Left lobe of liver (tissue), 2 donors: ENCODE data around the gene PROSER3. TPM values are rescaled to one million over a fixed set of nuclear protein-coding genes. Genes with fewer than 3 reads are reported as not detected.

ENCODE experiments used
- ATAC-seq: fragments of 200-7000 bp; cut with Tn5 transposase; one replicate; pipeline ENCODE4 v1.9.1; 2020; ENCODE audit warnings: mild to moderate bottlenecking, moderate library complexity
- DNase-seq: peaks from one replicate; pipeline ENCODE4 v3.0.0-alpha.2; 2020; ENCODE audit warnings: low spot score
- total RNA-seq: library from RNA; stranded (reverse); gene quantifications from one replicate; pipeline ENCODE4 v1.2.1, GENCODE V29; 2021
- donor health status: DM: no; HTN: no; CAD: no; lungs with moderate emphysema.
- donor health status: DM: no; HTN: yes; CAD: no.

PROSER3 gene
- total RNA-seq, 1 donor from 2014 or later: 4.5 TPM

GRCh38 chr19:35773020-35773806 lies 15.2 kb downstream of the PROSER3 start:
- DNase-seq: no peak
- no peak for ATAC-seq

DNA sequence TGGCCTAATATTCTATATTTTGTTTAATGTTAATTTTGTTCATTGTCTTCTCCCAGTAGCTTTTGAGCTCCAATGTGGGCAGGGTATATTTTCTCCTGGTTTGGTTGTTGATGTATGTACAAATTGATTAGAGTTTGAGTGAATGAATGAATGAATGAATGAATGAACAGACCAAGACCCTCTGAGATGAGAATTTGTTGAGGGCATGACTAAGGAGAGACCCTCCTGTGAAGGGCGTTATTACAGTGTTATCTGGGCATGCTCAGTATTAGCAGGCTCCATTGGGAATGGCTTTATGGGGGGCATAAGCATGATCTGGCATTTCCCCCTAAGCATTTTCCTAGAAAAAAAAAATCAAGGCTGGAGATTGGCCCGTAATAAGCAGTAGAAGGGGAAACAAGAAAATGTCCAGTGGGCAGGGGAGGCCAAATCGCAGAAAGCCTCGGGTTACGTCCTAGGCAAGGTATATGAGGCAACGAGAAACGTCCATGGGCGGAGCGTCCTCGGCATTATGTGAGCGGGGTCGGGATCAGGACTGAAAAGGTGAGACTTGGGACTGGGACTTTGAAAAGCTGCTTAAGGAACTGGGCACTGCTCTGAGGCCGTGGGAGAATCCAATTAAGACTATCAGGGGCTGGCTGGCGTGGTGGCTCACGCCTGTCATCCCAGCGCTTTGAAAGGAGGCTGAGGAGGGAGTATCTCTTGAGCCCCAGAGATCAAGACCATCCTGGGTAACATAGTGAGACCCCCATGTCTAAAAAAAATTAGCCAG lies 16.5 kb downstream of the PROSER3 start:
- DNase-seq (no peak), ATAC-seq (no peak)

- no peak for DNase-seq
- peak; percentile 11 for ATAC-seq
These were observed 17.0 kb downstream of the PROSER3 start for GRCh38 chr19:35775046-35775297.

- ATAC-seq (peak; percentile 99), DNase-seq (peak; percentile 98)
These were observed 17.5 kb downstream of the PROSER3 start, which contains the start of gene ARHGAP33 for GRCh38 chr19:35775298-35776101. Gene ARHGAP33 (plus strand): TSS chr19:35775564. CDS start chr19:35775659, 95 bp downstream.

DNA sequence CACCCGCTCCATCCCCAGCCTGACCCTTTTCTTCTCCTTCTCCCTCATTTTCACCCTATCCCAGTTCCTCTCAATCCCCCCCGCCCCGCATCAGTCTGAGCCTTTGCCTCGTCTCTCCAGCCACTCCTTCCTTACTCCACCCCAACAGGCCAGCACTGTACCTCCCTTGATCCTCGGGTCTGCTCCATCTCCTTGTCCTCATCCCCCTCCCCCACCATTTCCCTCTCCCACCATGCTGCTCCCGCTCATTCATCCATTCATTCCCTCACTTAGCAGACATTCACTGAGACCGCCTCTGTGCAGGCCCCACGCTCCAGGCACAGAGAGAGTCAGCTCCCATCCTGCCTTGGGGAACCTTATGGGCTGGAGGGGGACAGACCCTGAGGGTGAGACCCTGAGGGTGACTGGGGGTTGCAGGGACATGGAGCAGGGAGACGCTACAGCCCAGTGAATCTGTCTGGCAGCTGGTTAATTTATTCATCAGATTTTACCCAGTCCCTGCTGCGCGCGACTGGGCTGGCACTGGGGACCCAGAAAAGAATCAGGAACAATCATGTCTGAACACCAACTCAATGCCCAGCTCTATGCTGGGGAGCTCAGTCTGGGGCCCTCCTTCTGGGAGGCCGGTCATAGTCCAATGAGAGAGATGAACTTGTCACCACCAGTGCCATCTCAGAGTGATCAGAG lies 18.3 kb downstream of the PROSER3 start:
- ATAC-seq (no peak), DNase-seq (no peak)

DNA sequence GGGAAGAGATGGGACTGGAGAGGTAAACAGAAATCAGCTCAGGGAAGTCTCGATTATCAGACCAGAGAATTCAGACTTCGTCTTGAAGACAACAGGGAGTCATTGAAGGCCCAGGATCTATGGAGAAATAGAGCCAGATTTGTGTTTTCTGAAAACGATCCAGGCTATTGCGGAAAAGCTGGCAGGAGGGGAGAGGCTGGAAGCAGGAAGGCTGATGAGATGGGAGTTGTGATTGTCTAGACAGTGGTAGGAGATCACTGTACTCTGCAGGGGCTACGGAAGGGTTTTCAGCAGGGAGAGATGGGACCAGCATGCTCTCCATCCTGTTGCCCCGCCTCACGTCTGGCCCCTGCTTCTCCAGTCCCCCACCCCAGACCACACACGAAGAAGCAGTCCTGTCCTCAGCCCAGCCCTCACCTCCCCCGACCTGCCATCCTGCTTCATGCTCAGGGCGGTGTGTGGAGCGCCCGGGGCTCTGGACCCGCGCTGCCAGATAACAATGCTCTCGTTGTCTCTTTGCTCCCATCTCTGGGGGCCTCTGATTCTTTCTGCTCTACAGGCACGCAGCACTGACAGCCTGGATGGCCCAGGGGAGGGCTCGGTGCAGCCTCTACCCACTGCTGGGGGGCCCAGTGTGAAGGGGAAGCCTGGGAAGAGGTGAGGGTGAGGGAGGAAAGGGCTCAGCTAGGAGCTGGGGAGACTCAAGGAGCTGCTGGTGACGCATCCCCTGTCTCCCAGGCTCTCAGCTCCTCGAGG lies 19.3 kb downstream of the PROSER3 start:
- no peak for ATAC-seq
- no peak for DNase-seq

GRCh38 chr19:35777961-35778360 lies 20.0 kb downstream of the PROSER3 start:
- ATAC-seq (no peak), DNase-seq (no peak)

GRCh38 chr19:35779033-35779432 lies 21.1 kb downstream of the PROSER3 start:
- DNase-seq: no peak
- ATAC-seq: no peak

DNA sequence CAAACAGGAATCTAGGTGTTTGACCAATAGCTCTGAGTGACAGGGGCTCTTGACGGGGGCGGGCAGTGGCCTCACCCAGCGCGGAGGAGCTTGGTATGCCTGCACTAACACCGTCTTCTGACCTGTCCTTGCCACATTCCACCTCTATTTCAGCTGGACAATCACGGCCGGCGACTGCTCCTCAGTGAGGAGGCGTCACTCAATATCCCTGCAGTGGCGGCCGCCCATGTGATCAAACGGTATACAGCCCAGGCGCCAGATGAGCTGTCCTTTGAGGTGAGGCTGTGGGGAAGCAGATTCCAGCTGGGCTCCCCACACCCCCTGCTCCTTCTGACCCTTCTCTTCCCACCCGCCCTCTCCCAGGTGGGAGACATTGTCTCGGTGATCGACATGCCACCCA lies 22.1 kb downstream of the PROSER3 start:
- no peak for DNase-seq
- ATAC-seq: no peak

DNA sequence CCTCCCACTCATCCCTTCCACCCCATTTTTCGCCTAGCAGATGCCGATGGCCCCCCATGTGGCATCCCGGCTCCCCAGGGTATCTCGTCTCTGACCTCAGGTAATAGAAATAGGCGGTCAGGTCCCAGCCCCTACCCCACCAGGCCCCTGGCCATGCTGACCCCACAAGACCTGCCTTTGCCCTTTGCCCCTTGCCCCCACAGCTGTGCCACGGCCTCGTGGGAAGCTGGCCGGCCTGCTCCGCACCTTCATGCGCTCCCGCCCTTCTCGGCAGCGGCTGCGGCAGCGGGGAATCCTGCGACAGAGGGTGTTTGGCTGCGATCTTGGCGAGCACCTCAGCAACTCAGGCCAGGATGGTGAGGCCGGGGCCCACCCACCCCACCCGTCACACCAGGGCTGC lies 22.7 kb downstream of the PROSER3 start:
- ATAC-seq (no peak), DNase-seq (no peak)

DNA sequence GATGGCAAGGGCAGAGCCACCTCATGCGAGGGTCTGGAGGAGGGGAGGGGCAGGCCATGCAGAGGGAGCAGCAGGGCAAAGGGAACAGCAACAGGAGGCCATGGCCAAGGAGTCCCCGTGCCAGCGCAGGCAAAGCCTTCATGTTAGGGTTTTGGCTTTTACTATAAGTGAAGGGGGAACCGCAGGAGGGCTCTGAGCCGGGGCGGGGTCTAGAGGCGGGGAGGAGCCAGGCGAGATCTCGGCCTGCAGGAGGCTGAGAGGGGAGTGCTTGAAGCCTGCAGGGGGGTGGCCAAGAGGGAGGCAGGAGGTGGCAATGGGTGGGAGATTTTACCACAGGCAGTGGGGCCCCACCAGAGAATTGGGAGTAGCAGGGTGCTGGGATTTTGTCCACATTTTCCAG lies 23.7 kb downstream of the PROSER3 start:
- ATAC-seq (no peak), DNase-seq (no peak)

- DNase-seq: no peak
- ATAC-seq: no peak
These were observed 24.6 kb downstream of the PROSER3 start for GRCh38 chr19:35782589-35782988.

DNA sequence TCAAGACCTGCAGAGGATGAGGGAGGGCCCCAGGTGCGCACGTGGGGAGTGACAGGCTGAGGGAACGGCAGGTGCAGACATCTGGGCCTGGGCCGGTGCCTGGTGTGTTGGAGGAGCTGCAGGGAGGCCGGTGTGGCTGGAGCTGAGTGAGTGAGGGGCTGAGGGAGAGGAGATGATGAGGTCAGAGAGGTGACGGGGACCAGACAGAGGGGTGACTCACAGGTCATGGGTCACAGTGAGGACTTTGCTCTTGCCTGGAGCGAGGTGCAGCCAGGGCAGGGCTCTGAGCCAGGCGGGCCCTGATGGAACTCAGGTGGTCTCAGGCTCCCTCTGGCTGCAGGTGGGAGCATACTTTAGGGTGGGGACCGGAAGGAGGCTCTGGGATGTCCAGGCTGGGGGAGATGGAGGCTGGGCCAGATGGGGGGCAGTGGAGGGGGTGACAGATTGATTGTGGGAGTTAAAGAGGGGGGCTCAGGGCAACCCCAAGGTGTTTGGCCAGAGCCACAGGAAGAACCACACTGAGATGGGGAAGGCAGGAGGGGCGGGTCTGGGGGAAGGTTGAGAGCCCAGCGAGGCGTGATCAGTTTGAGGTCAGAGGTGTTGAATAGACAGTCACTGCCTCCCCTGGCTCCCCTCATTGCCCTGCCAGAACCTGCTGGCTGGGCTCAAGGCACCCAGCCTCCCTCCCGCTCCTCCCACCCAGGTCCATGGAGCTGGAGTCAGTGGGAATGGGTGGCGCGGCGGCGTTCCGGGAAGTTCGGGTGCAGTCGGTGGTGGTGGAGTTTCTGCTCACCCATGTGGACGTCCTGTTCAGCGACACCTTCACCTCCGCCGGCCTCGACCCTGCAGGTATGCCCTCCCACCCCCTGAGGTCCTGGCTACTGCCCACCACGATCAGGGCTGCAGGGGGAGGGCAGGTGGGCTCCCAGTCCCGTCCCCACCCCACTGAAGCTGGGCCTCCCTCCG lies 25.8 kb downstream of the PROSER3 start:
- no peak for DNase-seq

DNA sequence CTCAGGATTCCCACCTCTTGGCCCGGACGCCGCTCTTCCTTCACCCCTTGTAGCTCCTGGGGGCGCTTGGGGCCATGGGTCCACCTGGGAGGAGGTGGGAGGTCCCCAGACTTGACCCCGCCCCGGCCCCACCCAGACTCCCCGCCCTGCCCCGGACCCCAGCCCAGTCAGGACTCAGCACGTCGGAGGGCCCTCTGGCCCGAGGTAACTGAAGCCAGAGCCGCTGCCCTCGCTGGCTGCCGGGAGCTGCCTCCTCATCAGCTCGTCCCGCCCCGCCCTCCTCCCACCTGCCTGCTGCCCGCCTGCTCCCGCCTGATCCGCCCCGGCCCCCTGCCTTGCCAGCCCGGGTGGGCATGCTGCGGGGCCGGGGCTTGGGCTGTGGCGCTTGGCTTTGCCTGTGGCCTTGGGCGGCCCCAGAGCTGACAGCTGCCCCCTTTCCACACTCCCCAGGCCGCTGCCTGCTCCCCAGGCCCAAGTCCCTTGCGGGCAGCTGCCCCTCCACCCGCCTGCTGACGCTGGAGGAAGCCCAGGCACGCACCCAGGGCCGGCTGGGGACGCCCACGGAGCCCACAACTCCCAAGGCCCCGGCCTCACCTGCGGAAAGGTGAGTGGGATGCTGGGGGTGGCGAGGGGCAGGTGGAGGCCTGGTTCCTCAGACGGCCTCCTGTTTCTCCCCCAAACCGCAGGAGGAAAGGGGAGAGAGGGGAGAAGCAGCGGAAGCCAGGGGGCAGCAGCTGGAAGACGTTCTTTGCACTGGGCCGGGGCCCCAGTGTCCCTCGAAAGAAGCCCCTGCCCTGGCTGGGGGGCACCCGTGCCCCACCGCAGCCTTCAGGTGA lies 26.7 kb downstream of the PROSER3 start:
- ATAC-seq: no peak
- DNase-seq: no peak

More for the DNA sequence above, 25.8 kb downstream of the PROSER3 start:
- ATAC-seq: no peak

GRCh38 chr19:35785339-35785627 lies 27.3 kb downstream of the PROSER3 start:
- ATAC-seq: no peak
- no peak for DNase-seq

DNA sequence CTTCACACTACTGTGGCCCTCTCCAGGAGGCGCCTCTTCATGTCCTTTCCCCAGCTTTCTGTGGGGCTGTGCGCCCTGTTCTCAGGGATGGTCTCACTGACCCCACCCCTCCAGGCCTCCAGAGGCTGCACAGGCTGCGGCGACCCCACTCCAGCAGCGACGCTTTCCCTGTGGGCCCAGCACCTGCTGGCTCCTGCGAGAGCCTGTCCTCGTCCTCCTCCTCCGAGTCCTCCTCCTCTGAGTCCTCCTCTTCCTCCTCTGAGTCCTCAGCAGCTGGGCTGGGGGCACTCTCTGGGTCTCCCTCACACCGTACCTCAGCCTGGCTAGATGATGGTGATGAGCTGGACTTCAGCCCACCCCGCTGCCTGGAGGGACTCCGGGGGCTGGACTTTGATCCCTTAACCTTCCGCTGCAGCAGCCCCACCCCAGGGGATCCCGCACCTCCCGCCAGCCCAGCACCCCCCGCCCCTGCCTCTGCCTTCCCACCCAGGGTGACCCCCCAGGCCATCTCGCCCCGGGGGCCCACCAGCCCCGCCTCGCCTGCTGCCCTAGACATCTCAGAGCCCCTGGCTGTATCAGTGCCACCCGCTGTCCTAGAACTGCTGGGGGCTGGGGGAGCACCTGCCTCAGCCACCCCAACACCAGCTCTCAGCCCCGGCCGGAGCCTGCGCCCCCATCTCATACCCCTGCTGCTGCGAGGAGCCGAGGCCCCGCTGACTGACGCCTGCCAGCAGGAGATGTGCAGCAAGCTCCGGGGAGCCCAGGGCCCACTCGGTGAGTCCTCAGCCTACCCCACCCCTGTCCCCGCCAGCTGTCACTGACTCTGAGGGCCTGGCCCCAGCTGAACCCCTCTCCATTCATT lies 28.6 kb downstream of the PROSER3 start:
- DNase-seq (no peak), ATAC-seq (no peak)

GRCh38 chr19:35787227-35787799 lies 29.3 kb downstream of the PROSER3 start:
- no peak for DNase-seq
- ATAC-seq: no peak
